ENCODE data around the gene SMARCB1.

The SMARCB1 gene

DNA sequence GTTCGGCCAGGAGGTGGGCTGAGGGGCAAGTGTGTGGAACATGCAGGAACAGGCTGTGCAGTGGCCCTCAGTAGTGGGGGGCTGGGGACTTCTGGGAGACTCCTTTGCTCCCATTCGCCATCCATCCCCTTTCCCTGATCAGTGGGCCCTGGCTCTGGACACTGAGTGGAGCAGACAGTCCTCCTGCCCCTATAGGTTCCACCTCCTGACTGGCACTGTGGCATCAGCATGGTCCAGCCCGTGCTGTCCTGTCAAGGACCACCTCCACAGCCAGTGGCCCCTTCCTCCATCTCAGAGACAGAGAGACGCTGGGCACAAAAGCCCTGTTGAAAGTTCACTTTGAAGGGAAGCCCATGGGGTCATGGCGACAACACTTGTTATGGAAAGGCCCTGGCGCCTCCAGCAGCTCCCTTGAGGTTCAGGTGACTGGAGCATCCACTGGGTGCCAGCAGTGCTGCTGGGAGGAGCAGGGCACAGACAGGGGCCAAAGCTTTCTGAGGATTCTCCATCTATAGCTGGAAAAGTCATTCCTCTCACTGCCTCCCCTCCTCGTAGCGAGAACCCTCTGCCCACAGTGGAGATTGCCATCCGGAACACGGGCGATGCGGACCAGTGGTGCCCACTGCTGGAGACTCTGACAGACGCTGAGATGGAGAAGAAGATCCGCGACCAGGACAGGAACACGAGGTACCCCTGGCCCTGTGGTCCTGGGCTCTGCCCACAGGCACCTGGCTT is 46.4 kb downstream of the SMARCB1 start:
- no peak for DNase-seq

DNA sequence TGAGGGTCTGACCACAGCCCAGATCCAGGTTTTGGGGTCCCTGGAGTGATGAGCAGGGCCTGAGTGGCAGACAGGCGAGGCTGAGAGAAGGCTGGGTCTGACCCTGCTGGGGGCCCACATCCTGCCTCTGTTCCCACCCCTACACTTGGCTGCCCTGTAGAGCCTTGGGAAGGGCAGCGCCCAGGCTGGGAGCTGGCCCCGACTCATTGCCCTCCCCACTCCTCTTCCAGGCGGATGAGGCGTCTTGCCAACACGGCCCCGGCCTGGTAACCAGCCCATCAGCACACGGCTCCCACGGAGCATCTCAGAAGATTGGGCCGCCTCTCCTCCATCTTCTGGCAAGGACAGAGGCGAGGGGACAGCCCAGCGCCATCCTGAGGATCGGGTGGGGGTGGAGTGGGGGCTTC is 47.1 kb downstream of the SMARCB1 start:
- no peak for DNase-seq

DNA sequence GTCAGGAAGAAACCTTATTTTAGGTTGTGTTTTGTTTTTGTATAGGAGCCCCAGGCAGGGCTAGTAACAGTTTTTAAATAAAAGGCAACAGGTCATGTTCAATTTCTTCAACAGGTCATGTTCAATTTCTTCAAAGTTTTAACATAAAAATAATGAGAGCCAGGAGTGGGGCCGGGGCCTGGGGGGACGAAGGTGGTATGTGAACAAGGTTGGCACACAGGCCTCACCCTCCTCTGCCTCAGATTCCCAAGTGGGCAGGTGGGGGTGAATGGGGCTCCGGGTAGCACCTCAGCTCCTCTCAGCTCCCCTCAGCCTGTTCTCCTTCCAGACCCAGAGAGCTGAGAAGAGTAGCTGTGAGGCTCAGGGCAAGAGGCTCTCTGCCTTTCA is 47.6 kb downstream of the SMARCB1 start:
- no peak for DNase-seq

- DNase-seq = no peak
These were observed 48.2 kb downstream of the SMARCB1 start for GRCh38 chr22:23834793-23835483.

DNA sequence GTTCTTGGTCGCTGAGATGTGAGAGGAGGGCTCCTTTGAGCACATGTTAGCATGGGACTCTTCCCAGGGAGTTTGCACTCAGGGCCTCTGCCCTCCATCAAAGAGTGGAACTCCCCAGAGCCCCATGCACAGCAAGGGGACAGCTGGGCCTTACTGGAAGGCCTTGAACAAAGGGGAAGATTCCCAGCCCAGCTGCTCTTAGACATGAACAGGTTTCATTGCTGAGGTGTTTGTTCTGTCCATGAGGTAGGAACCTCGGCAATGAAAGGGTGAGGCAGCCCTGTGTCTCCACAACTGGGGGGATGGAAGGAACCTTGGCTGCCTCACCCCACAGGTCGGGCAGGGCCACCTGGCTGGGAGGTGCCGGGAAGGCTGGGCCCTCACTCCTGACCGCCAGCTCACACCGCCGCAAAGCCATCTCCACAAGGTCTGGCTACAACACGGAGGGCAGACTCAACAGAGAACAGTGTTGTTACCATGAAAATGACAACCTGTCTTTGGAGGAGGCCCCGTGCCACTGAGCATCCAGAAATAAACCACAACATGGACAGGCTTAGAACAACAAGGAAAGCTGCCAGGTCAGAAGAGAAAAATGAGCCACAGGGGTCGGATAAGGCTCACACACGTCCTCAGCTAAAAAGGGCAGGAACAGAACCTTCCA is 48.8 kb downstream of the SMARCB1 start:
- DNase-seq = no peak

DNA sequence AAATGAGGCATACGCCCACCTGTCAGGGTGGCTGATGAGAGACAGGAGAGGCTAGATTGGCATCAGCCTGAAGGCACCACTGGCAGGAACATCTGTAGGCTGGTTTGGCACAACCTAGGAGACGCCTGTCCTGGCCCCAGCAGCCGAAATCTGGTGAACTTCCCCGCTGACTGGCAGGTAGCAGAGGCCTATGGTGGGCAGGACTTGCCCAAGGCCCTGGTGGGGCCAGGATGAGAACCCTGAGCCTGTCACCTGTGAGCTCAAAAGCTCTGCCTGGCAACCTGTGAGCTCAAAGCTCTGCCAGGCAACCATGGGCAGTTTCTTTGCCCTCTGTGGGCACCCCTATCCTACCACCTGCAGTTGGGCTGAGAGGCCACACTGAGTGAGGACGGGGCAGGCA is 49.5 kb downstream of the SMARCB1 start:
- DNase-seq = no peak

- no peak for DNase-seq
These were observed 50.1 kb downstream of the SMARCB1 start for GRCh38 chr22:23836692-23837495.

DNA sequence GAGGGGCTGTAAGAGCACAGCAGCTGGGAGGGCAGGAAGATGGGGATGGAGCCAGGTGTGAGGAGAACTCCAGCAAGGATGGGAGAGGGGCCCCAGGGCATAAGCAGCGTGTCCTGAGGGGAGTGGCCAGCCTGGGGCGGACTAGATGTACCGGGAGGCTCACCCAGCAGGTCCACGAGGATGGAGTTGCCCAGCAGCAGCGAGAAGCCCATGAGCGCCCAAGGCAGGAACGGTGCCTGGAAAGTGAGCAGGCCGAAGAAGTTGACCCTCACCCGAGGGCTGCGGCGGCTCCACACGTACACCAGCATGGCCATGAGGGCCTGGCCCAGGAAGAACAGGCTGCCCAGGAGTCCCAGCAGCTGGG is 50.7 kb downstream of the SMARCB1 start:
- no peak for DNase-seq

DNA sequence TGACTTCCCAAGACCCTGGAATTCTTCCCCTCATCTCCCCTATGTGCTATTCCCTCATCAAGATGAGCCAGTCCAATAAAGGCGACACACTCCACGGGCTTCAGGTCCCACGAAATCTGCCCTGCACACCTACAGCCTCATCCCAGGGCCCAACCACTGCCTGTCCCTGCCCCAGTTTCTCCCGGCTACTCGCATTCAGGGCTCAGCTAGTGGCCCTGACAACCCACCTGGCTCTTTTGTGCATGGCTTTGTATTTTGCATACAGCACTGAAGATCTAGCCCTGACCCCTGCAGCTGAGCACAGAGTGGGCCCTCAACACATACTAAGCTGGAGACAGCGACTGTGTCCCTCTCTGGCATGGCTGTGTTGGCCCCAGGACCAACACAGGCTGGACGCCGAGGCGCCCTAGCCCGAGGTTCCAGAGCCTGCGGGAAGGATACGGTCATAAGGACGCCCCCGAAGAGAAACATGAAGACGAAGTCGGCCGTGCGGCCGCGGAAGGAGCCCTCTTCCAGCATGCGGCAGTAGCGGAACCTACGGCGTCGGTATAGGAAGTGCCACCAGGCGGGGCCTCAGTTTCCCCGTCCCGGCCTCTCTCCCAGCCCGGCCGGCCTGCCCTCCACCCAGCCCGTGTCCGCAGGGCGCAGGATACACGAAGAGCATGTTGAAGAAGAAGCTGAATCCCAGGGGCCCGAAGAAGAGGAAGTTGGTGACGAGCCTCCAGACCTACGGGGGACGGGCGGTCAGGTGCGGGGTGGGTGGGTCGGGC is 51.3 kb downstream of the SMARCB1 start:
- no peak for DNase-seq

GRCh38 chr22:23838681-23839468 is 52.1 kb downstream of the SMARCB1 start, which contains the start of gene DERL3:
DERL3 (minus strand) TSS chr22:23839006; CDS start chr22:23838987, 19 bp downstream.
- DNase-seq = peak; percentile 98

DNA sequence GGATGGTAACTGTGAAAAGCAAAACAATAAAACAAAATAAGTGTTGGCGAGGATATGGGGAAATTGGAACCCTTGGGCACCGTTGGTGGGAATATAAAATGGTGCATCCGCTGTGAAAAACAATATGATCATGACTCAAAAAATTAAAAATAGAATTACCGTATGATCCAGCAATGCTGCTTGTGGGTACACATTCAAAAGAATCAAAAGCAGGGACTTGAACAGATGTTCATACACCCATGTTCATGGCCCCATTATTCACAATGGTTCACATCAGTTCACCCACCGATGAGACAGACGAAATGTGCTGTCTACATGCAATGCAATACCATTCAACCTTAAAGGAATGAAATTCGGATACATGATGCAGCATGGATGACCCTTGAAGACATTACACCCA is 53.3 kb downstream of the SMARCB1 start:
- no peak for DNase-seq

DNA sequence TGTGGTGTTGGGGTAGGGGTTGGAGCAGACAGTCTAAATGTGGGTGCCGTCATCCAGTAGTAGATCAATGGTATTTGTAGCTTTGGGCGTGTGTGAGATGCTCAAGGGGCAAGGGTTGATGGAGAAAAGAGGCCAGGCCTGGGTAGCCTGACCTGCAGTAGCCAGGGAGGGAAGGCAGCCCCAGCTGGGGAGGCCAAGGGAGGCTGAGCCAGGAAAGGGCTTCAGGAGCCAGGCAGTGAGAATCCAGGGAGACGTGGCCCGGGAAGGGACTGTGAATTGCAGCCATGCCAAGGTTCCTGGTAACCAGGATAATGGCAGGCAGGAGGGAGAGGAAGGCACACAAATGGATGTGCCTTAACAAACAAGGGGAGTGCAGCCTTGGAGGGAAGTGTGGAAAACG is 54.5 kb downstream of the SMARCB1 start:
- no peak for DNase-seq

- no peak for DNase-seq
These were observed 55.1 kb downstream of the SMARCB1 start for GRCh38 chr22:23841736-23842445.

GRCh38 chr22:23842599-23842998 is 55.8 kb downstream of the SMARCB1 start:
- no peak for DNase-seq

DNA sequence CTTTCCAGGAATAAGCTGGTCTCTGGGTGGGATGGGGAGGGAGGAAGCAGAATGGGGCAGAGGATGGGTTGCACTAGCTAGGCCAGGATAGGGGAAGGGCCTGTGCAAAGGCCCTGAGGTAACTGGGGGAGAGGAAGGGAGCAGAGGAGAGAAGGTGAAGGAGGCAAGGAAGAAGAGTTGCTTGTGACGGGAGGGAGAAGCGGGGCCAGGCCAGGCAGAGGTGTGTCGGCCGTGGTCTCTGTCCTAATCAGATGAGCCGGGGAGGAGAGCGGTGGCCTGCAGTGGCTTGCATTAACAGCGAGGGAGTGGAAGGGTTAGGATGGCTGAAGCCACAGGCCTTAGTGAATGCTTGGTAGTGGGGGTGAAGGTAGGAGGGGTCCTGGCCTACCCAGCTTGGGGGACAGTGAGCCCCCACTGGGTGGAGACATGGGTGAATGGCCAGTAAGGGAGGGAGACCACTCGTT is 58.0 kb downstream of the SMARCB1 start:
- no peak for DNase-seq

DNA sequence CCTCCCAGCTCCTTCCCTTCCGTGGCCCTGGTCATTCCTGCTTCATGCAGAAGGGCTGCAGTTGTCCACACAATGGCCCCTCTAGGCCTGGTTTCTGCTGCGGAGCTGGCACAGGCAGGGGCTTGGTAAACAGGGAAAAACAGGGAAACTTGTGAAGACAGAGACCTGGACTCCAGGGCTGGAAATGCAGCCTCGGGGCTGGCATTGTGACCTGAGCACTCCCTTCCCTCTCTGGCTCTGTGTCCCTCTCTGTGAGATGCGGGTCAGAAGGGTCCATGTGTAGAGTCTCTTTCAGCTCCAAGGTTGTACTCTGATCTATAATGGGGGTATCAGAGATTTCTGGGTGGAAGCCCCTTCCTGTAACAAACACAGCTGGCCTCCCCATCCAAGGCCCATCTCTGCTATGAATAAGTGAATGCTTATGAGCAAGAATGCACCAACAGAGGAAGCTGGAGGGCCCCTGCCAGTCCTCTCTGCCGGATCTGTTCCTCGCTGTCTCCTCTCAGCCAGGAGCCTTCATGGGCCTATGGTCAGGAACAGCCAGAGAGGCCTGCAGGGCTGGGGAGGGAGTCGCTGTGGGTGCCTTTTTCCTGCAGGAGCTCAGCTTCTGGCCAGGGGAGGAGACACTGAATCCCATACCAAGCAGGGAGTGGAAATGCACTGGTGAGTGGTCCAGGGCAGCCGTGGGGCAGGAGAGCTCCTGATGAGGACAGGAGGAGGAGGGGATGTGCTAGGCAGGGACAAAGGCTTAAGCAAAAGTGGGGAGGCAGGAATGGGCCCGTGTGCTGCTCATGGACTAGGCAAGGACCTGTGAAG is 58.7 kb downstream of the SMARCB1 start:
- no peak for DNase-seq

DNA sequence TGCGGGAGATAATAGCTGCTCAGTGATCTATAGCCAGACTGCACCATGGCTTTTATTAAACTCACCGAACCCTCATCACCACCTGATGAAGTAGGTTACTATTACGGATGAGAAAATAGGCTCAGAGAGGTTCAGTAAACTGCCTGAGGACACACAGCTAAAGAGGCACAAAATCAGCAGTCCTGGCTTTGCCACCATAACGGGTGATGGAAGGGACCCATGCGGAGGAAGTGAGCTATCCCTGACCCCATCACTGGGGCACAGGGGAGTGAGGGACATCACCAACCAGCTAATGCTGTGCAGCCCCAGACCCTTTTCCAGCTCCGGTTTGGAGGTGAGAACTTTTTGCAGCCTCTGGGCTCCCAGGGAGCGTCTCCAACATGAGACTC is 59.3 kb downstream of the SMARCB1 start:
- no peak for DNase-seq

- DNase-seq = no peak
These were observed 60.6 kb downstream of the SMARCB1 start for GRCh38 chr22:23847310-23847920.

All from CD4-positive, alpha-beta T cell treated with Interleukin-4 for 4 hours (primary cell).